Ishikawa (cell line): ENCODE results near the gene PLPP7.

Source experiments
- CEBPB ChIP-seq: IDR thresholded peaks from 2 replicates; pipeline ENCODE4 v1.6.1; 2012
- CREB1 ChIP-seq: IDR thresholded peaks from 2 replicates; pipeline ENCODE4 v1.6.1; 2012; ENCODE audit warnings: low read depth
- EGR1 ChIP-seq: IDR thresholded peaks from 2 replicates; pipeline ENCODE4 v1.6.1; 2012
- EP300 ChIP-seq: IDR thresholded peaks from 2 replicates; pipeline ENCODE4 v1.6.1; 2012; ENCODE audit warnings: borderline replicate concordance
- FOXM1 ChIP-seq: IDR thresholded peaks from 2 replicates; pipeline ENCODE4 v1.6.1; 2012; ENCODE audit warnings: low read depth, borderline replicate concordance
- NFIC ChIP-seq: IDR thresholded peaks from 2 replicates; pipeline ENCODE4 v1.6.1; 2012
- RAD21 ChIP-seq: IDR thresholded peaks from 2 replicates; pipeline ENCODE4 v1.6.1; 2012; ENCODE audit warnings: low read depth
- TAF1 ChIP-seq: IDR thresholded peaks from 2 replicates; pipeline ENCODE4 v1.6.1; 2012; ENCODE audit warnings: low read depth, mild to moderate bottlenecking
- TCF12 ChIP-seq: IDR thresholded peaks from 2 replicates; pipeline ENCODE4 v1.6.1; 2012; ENCODE audit warnings: low read depth
- TEAD4 ChIP-seq: IDR thresholded peaks from 2 replicates; pipeline ENCODE4 v1.6.1; 2012
- YY1 ChIP-seq: IDR thresholded peaks from 2 replicates; pipeline ENCODE4 v1.6.1; 2012; ENCODE audit warnings: low read depth
- ZBTB7A ChIP-seq: IDR thresholded peaks from 2 replicates; pipeline ENCODE4 v1.6.1; 2012; ENCODE audit warnings: low read depth
- TF ChIP-seq, protein P1 (sequence below): IDR thresholded peaks from 2 replicates; pipeline ENCODE4 v1.6.1; 2012
- TF ChIP-seq, protein P2 (sequence below): IDR thresholded peaks from 2 replicates; pipeline ENCODE4 v1.6.1; 2012; ENCODE audit warnings: low read depth, mild to moderate bottlenecking
- TF ChIP-seq, protein P3 (sequence below): IDR thresholded peaks from 2 replicates; pipeline ENCODE4 v1.6.1; 2012

PLPP7 gene

DNA sequence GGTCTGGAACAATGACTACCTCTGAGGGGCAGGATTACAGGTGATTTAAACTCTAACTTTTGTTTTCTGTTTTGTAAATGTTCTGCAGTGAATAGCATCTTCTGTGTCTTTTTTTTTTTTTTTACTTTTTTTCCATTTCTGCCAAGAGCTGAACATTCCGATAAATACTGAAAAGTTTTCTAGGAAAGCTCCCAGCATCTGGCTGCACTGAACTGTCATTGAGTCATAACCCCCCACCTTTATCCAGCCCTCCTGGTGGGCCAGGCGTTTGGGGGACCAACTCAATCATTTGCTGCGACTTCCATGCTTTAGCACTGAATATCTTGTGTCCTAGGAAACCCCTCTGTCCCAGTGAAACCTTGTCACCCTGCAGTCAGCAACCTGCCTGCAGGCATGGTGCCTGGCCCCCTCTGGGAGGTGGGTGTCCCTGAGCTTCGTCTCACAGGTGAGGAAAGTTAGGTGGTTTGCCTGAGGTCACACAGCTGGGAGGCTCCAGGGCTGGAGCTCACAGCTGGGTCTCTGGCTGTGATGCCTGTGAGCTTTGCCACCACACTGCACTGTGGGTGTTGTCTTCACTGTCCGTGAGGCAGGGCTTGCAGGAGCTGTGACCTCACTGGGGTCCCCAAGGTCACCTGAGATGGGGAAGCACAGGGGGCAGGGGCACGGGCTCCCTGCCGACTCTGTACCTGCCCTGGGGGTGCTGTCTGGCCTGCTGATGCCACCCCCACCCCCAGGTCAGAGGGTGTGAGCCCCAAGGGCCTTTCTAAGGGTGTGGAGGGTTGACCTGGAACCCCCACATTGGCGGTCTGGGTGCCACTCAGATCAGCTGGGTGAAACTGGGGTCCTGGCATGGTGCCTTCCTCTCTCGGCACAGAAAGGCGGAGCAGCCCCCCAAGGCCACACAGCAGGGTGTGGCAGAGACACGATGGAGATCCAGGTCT is 14.1 kb downstream of the PLPP7 start:
- TF ChIP-seq, protein P1, sequence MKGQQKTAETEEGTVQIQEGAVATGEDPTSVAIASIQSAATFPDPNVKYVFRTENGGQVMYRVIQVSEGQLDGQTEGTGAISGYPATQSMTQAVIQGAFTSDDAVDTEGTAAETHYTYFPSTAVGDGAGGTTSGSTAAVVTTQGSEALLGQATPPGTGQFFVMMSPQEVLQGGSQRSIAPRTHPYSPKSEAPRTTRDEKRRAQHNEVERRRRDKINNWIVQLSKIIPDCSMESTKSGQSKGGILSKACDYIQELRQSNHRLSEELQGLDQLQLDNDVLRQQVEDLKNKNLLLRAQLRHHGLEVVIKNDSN: no peak
- no peak for TF ChIP-seq YY1
- TF ChIP-seq CREB1: no peak
- TF ChIP-seq ZBTB7A: no peak
- no peak for TF ChIP-seq TAF1

DNA sequence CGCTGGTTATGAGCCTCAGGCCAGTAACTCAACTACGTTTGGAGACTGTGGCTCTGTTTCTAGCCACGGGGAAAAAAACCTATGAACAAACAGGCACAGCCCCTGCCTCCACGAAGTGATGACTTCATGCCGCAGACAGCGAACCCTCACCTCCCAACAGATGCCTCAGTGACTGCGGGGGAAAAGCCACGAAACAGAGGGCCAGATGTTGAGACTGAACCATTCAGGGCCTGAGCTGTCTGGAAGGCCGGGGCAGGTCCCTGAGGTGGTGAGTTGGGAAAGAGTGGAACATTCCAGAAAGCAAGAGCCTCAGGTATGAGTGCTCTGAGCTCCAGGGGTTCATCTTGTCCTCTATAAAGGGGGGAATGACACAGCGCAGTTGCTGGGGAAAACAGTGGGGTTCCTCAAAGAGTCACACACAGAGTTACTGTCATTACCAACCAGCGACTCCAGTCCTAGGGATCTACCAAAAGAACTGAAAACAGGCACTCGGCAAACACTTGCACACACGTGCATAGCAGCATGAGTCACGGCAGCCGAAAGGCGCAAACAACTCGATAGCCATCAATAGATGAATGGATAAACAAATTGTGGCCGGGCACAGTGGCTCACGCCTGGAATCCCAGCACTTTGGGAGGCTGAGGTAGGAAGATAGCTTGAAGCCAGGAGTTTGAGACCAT is 15.3 kb downstream of the PLPP7 start:
- no peak for TF ChIP-seq YY1
- TF ChIP-seq TAF1: no peak
- TF ChIP-seq TCF12: no peak
- TF ChIP-seq CREB1: no peak
- TF ChIP-seq RAD21: no peak
- TF ChIP-seq EP300: no peak
- TF ChIP-seq CEBPB: no peak
- TF ChIP-seq TEAD4: no peak
- TF ChIP-seq, protein P2, sequence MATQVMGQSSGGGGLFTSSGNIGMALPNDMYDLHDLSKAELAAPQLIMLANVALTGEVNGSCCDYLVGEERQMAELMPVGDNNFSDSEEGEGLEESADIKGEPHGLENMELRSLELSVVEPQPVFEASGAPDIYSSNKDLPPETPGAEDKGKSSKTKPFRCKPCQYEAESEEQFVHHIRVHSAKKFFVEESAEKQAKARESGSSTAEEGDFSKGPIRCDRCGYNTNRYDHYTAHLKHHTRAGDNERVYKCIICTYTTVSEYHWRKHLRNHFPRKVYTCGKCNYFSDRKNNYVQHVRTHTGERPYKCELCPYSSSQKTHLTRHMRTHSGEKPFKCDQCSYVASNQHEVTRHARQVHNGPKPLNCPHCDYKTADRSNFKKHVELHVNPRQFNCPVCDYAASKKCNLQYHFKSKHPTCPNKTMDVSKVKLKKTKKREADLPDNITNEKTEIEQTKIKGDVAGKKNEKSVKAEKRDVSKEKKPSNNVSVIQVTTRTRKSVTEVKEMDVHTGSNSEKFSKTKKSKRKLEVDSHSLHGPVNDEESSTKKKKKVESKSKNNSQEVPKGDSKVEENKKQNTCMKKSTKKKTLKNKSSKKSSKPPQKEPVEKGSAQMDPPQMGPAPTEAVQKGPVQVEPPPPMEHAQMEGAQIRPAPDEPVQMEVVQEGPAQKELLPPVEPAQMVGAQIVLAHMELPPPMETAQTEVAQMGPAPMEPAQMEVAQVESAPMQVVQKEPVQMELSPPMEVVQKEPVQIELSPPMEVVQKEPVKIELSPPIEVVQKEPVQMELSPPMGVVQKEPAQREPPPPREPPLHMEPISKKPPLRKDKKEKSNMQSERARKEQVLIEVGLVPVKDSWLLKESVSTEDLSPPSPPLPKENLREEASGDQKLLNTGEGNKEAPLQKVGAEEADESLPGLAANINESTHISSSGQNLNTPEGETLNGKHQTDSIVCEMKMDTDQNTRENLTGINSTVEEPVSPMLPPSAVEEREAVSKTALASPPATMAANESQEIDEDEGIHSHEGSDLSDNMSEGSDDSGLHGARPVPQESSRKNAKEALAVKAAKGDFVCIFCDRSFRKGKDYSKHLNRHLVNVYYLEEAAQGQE: no peak
- TF ChIP-seq EGR1: no peak
- no peak for TF ChIP-seq FOXM1
- TF ChIP-seq, protein P3, sequence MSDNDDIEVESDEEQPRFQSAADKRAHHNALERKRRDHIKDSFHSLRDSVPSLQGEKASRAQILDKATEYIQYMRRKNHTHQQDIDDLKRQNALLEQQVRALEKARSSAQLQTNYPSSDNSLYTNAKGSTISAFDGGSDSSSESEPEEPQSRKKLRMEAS: no peak
- TF ChIP-seq NFIC: no peak
- TF ChIP-seq, protein P1: no peak
- TF ChIP-seq ZBTB7A: no peak

DNA sequence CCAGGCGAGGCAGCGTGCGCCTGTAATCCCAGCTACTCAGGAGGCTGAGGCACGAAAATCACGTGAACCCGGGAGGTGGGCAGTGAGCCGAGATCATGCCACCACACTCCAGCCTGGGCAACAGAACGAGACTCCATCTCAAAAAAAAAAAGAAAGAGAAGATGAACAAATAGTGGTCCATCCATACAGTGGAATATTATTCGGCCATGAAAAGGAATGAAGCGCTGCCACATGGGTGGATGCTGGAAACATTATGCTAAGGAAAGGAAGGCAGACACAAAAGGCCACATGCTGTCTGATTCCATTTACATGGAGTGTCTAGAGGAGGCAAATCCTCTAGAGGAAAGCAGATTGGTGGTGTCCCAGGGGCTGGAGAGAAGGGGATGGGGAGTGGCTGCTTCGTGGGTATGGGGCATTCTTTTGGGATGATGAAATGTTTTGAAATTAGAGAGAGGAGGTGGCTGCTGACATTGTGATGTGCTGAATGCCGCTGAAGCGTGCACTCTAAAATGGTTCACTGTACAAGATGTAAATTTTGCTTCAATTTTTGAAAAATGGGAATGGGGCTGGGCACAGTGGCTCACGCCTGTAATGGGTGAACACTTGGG is 17.0 kb downstream of the PLPP7 start:
- TF ChIP-seq YY1 (no peak), CEBPB (no peak), RAD21 (no peak), FOXM1 (no peak), EGR1 (no peak), CREB1 (no peak), EP300 (no peak), NFIC (no peak), TAF1 (no peak), TEAD4 (no peak), TCF12 (no peak), ZBTB7A (no peak)
- TF ChIP-seq, protein P1: no peak
- TF ChIP-seq, protein P3: no peak
- TF ChIP-seq, protein P2: no peak

DNA sequence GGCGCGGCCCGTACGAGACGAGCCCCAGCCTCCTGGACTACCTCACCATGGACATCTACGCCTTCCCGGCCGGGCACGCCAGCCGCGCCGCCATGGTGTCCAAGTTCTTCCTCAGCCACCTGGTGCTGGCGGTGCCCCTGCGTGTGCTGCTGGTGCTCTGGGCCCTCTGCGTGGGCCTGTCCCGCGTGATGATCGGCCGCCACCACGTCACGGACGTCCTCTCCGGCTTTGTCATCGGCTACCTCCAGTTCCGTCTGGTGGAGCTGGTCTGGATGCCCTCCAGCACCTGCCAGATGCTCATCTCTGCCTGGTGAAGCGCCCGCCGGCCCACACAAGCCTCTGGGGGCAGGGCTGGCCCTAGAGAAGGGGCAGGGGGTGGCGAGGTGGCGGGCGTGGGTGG is 18.5 kb downstream of the PLPP7 start:
- TF ChIP-seq NFIC: no peak
- no peak for TF ChIP-seq TAF1
- TF ChIP-seq CEBPB: no peak
- TF ChIP-seq TCF12: no peak
- no peak for TF ChIP-seq EGR1
- TF ChIP-seq EP300: no peak
- TF ChIP-seq YY1: no peak
- TF ChIP-seq RAD21: no peak
- TF ChIP-seq, protein P2: no peak
- no peak for TF ChIP-seq FOXM1
- TF ChIP-seq TEAD4: no peak
- TF ChIP-seq, protein P3: no peak
- TF ChIP-seq, protein P1: no peak
- TF ChIP-seq CREB1: no peak
- TF ChIP-seq ZBTB7A: no peak
